Panc1 (cell line): ENCODE data around the gene BNIP3. TPM values are rescaled to one million over a fixed set of nuclear protein-coding genes. Genes with fewer than 3 reads are reported as not detected.

Experiments used
- ATAC-seq: fragments of 200-7000 bp; cut with Tn5 transposase; 2 replicates; pipeline ENCODE4 v1.9.1; 2020; ENCODE audit warnings: mild to moderate bottlenecking, moderate library complexity
- BruUV-seq: library from RNA; stranded (reverse); fragments of 400-500 nt; replicated peaks from 2 replicates; lab custom pipeline; 2021; lab: Mats Ljungman, UMichigan
- CTCF ChIA-PET: fragments of 300-600 bp; sonication (Branson Sonifier 250); formaldehyde crosslinking; loops from one replicate; lab custom pipeline; 2022; ENCODE audit warnings: antibody characterized with exemption; lab: Charles Lee
- POLR2A ChIA-PET: fragments of 300-600 bp; sonication (Branson Sonifier 250); formaldehyde crosslinking; loops from one replicate; lab custom pipeline; 2022; ENCODE audit warnings: antibody characterized with exemption; lab: Charles Lee
- DNase-seq: peaks from one replicate; pipeline ENCODE4 v3.0.0-alpha.2; 2010; ENCODE audit warnings: low read depth, low spot score
- H3K27ac ChIP-seq: 2 replicates; pipeline ENCODE4 v1.5.1; 2011; ENCODE audit warnings: mild to moderate bottlenecking, low read length, inconsistent platforms
- H3K27me3 ChIP-seq: fragments of 200-500 bp; sonication (Bioruptor generic); 2 replicates; pipeline ENCODE4 v1.6.0; 2014; ENCODE audit warnings: low read length, inconsistent platforms; ENCODE audit not compliant: control insufficient read depth, insufficient read depth
- H3K36me3 ChIP-seq: fragments of 200-500 bp; sonication (Bioruptor generic); 2 replicates; pipeline ENCODE4 v1.5.1; 2014; ENCODE audit warnings: inconsistent platforms, mild to moderate bottlenecking, low read length, moderate library complexity; ENCODE audit not compliant: control insufficient read depth, insufficient read depth
- H3K4me1 ChIP-seq: 2 replicates; pipeline ENCODE4 v1.5.1; 2011; ENCODE audit warnings: inconsistent platforms, mild to moderate bottlenecking, low read length, moderate library complexity; ENCODE audit not compliant: control insufficient read depth, insufficient read depth
- H3K4me3 ChIP-seq, 2 experiments: 2 replicates each; pipeline ENCODE4 v1.5.1; 2011 to 2012; ENCODE audit warnings: low read depth in 2 of 2, low read length in 2 of 2, mild to moderate bottlenecking in 2 of 2, inconsistent platforms in 1 of 2, moderate library complexity in 1 of 2
- H3K9me3 ChIP-seq: fragments of 200-500 bp; sonication (Bioruptor generic); 2 replicates; pipeline ENCODE4 v1.5.1; 2014; ENCODE audit warnings: low read depth, mild to moderate bottlenecking, inconsistent platforms, low read length, moderate library complexity; ENCODE audit not compliant: control insufficient read depth, insufficient read depth
- POLR2AphosphoS5 ChIP-seq: IDR thresholded peaks from 2 replicates; pipeline ENCODE4 v1.6.1; 2012; ENCODE audit warnings: mild to moderate bottlenecking, low read depth, low read length, moderate library complexity
- SIN3A ChIP-seq: IDR thresholded peaks from 2 replicates; pipeline ENCODE4 v1.6.1; 2012; ENCODE audit warnings: low read depth, mild to moderate bottlenecking, low read length, moderate library complexity, borderline replicate concordance; ENCODE audit not compliant: insufficient read depth
- TCF7L2 ChIP-seq: IDR thresholded peaks from 2 replicates; pipeline ENCODE4 v1.6.1; 2011; ENCODE audit warnings: mild to moderate bottlenecking, low read depth, low read length, inconsistent platforms
- in situ Hi-C: cut with HindIII; loops from 2 replicates; pipeline ENCODE4 v1.10.0; 2016; ENCODE audit warnings: low sequenced_read_pairs, low pct_unique_long_range_greater_than_20kb
- intact Hi-C: fragments of 100-400 bp; cut with micrococcal nuclease; formaldehyde crosslinking; loops from one replicate; pipeline ENCODE4 v1.10.0; 2022; ENCODE audit not compliant: unreplicated experiment
- total RNA-seq: library from RNA; stranded (reverse); gene quantifications from one replicate; pipeline ENCODE4 v1.2.1, GENCODE V29; 2021; ENCODE audit not compliant: unreplicated experiment
- TF ChIP-seq, protein P1 (sequence below): fragments of 450-650 bp; IDR thresholded peaks from 2 replicates; pipeline ENCODE4 v1.5.1; 2017; ENCODE audit warnings: mild to moderate bottlenecking
- TF ChIP-seq, protein P2 (sequence below), 2 experiments: IDR thresholded peaks; 2 replicates each; pipeline ENCODE4 v1.6.1; 2011 to 2012; ENCODE audit warnings: low read depth in 2 of 2, control low read depth in 1 of 2, low read length in 1 of 2, mild to moderate bottlenecking in 1 of 2, moderate library complexity in 1 of 2; ENCODE audit not compliant: insufficient read depth in 1 of 2

Gene BNIP3
- total RNA-seq, 1 experiment from 2014 or later: 67.8 TPM

DNA sequence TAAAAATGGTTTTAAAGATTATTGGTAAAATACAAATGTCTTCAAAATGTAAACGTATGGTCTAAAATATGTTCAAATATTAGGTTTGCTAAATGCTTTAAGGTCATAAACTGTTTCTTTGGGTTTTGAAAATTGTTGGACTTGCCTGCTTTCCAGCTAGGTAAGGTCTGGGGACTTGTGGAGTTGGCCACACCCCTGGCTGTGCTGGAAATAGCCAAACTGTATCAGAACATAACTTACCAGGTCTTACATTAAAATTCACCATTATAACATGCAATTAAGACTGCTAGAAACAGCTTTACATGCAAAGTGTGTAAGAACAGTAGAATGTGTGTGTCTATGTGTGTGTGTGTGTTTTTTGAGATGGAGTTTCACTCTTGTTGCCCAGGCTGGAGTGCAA lies 29.7 kb upstream of the BNIP3 start:
- ChIA-PET CTCF (no interaction called here), POLR2A (interaction anchor here (0.7 kb wide), 1 partner anchor 126 kb away, joined by 3 read pairs; no protein-coding TSS in a partner anchor)
- DNase-seq (no peak), ATAC-seq (no peak)
- TF ChIP-seq TCF7L2 (no peak), SIN3A (no peak)
- Histone ChIP-seq H3K4me3 (no peak overlapping the region), H3K4me1 (no peaks in the 10 kb centered on the region), H3K9me3 (no peaks in the 10 kb centered on the region), H3K27ac (no peak overlapping the region), H3K27me3 (peaks cover 16% of the 10 kb centered on the region), H3K36me3 (no peaks in the 10 kb centered on the region)
- no TSS peak for BruUV-seq
- in situ Hi-C loops: no loop called here
- intact Hi-C loops: no loop called here

DNA sequence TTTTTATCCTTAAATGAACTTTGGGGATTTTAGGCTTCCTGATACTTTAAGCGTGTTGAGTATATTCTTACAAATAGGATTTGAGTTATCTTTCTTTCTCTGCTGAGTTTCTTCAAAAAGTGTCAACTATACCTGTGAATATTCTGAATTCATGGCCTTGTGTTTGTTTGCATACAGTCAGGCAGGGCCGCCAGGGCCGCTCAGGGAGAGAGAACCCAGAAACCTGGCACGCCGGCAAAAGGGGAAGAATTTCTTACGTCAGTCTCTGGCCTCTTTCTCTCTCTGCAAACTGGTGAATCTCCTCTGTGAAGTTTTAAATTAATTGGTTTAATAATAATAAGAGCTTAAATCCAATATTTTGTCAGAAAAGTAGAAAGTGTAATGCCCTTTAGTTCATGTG lies 29.3 kb upstream of the BNIP3 start:
- in situ Hi-C loops: no loop called here
- DNase-seq: no peak
- Histone ChIP-seq H3K36me3 (no peaks in the 10 kb centered on the region), H3K9me3 (no peaks in the 10 kb centered on the region), H3K4me1 (no peaks in the 10 kb centered on the region), H3K4me3 (no peak overlapping the region), H3K27me3 (peaks cover 16% of the 10 kb centered on the region), H3K27ac (no peak overlapping the region)
- no peak for ATAC-seq
- ChIA-PET CTCF (no interaction called here), POLR2A (interaction anchor here (0.7 kb wide), 1 partner anchor 125 kb away, joined by 3 read pairs; no protein-coding TSS in a partner anchor)
- TF ChIP-seq, protein P1, sequence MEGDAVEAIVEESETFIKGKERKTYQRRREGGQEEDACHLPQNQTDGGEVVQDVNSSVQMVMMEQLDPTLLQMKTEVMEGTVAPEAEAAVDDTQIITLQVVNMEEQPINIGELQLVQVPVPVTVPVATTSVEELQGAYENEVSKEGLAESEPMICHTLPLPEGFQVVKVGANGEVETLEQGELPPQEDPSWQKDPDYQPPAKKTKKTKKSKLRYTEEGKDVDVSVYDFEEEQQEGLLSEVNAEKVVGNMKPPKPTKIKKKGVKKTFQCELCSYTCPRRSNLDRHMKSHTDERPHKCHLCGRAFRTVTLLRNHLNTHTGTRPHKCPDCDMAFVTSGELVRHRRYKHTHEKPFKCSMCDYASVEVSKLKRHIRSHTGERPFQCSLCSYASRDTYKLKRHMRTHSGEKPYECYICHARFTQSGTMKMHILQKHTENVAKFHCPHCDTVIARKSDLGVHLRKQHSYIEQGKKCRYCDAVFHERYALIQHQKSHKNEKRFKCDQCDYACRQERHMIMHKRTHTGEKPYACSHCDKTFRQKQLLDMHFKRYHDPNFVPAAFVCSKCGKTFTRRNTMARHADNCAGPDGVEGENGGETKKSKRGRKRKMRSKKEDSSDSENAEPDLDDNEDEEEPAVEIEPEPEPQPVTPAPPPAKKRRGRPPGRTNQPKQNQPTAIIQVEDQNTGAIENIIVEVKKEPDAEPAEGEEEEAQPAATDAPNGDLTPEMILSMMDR: no peak
- TF ChIP-seq POLR2AphosphoS5 (no peak), TCF7L2 (no peak), SIN3A (no peak)
- TF ChIP-seq, protein P2, sequence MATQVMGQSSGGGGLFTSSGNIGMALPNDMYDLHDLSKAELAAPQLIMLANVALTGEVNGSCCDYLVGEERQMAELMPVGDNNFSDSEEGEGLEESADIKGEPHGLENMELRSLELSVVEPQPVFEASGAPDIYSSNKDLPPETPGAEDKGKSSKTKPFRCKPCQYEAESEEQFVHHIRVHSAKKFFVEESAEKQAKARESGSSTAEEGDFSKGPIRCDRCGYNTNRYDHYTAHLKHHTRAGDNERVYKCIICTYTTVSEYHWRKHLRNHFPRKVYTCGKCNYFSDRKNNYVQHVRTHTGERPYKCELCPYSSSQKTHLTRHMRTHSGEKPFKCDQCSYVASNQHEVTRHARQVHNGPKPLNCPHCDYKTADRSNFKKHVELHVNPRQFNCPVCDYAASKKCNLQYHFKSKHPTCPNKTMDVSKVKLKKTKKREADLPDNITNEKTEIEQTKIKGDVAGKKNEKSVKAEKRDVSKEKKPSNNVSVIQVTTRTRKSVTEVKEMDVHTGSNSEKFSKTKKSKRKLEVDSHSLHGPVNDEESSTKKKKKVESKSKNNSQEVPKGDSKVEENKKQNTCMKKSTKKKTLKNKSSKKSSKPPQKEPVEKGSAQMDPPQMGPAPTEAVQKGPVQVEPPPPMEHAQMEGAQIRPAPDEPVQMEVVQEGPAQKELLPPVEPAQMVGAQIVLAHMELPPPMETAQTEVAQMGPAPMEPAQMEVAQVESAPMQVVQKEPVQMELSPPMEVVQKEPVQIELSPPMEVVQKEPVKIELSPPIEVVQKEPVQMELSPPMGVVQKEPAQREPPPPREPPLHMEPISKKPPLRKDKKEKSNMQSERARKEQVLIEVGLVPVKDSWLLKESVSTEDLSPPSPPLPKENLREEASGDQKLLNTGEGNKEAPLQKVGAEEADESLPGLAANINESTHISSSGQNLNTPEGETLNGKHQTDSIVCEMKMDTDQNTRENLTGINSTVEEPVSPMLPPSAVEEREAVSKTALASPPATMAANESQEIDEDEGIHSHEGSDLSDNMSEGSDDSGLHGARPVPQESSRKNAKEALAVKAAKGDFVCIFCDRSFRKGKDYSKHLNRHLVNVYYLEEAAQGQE (IDR thresholded peaks at IDR 0.05; ENCODE audit: insufficient read depth in 1 of 2, low read depth in 2 of 2, low read length in 1 of 2): no peak
- no TSS peak for BruUV-seq
- intact Hi-C loops: no loop called here

DNA sequence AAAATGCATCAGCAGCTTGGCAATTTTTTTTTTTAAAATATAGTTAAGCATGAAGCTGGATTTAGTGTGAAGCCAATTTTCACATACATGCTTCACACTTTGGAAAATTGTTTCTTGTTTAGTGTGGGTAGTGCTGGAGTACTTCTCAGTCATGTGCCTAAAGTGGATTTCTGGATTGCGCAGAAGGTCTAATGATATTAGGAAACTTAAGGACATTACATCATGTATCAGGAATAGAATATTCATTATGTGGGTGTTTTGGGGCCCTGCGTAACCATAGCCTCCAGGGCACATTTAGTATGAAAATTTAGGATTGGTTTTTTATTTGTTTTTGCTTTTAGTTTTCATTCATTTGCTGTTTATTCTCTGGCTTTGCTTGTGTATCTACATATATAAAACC lies 28.8 kb upstream of the BNIP3 start:
- ChIA-PET CTCF (no interaction called here), POLR2A (interaction anchor here (0.7 kb wide), 1 partner anchor 125 kb away, joined by 3 read pairs; no protein-coding TSS in a partner anchor)
- TF ChIP-seq, protein P1: no peak
- TF ChIP-seq POLR2AphosphoS5: no peak
- H3K27me3 ChIP-seq: peaks cover 16% of the 10 kb centered on the region
- H3K27ac ChIP-seq: no peak overlapping the region
- no peaks in the 10 kb centered on the region for H3K4me1 ChIP-seq
- no TSS peak for BruUV-seq
- intact Hi-C loops (no loop called here), in situ Hi-C loops (no loop called here)
- H3K9me3 ChIP-seq: no peaks in the 10 kb centered on the region
- DNase-seq: no peak
- no peak overlapping the region for H3K4me3 ChIP-seq
- H3K36me3 ChIP-seq: no peaks in the 10 kb centered on the region
- ATAC-seq: no peak
